Sigmoid colon (tissue), 4 donors: ENCODE measurements around the gene EFNA3.

Experiments
- POLR2A ChIP-seq, 2 donors: fragments of 450-650 bp; IDR thresholded peaks; one replicate each; pipeline ENCODE4 v1.6.1; 2016; ENCODE audit warnings: antibody characterized with exemption in 2 of 2, mild to moderate bottlenecking in 2 of 2, moderate library complexity in 2 of 2
- POLR2AphosphoS5 ChIP-seq, 4 donors: sonication (generic); formaldehyde crosslinking; IDR thresholded peaks; one replicate each; pipeline ENCODE4 v1.6.1; 2017; ENCODE audit warnings: antibody characterized with exemption in 4 of 4
- TF ChIP-seq, protein P1 (sequence below), 4 experiments: fragments of 450-650 bp in 3 of 4; fragments of 200-600 bp in 1 of 4; IDR thresholded peaks; one replicate each; pipeline ENCODE4 v1.5.1; 2016 to 2019; ENCODE audit warnings: antibody characterized with exemption in 4 of 4, mild to moderate bottlenecking in 3 of 4, moderate library complexity in 2 of 4

DNA sequence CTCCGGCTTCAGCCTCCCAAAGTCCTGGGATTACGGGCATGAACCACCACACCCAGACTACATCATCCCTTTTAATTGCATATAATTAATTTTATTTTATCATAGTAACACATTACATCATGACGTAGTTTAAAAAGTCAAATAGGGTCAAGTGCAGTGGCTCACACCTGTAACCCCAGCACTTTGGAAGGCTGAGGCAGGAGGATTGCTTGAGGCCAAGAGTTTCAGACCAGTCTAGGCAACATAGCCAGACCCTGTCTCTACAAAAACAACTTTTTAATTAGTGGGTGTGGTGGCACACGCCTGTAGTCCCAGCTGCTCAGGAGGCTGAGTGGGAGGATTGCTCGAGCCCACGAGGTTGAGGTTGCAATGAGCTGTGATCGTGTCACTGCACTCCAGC is 20.7 kb downstream of the EFNA3 start:
- TF ChIP-seq POLR2AphosphoS5 (IDR thresholded peaks at IDR 0.05) (no peak), POLR2A (IDR thresholded peaks at IDR 0.05) (no peak)
- TF ChIP-seq, protein P1, sequence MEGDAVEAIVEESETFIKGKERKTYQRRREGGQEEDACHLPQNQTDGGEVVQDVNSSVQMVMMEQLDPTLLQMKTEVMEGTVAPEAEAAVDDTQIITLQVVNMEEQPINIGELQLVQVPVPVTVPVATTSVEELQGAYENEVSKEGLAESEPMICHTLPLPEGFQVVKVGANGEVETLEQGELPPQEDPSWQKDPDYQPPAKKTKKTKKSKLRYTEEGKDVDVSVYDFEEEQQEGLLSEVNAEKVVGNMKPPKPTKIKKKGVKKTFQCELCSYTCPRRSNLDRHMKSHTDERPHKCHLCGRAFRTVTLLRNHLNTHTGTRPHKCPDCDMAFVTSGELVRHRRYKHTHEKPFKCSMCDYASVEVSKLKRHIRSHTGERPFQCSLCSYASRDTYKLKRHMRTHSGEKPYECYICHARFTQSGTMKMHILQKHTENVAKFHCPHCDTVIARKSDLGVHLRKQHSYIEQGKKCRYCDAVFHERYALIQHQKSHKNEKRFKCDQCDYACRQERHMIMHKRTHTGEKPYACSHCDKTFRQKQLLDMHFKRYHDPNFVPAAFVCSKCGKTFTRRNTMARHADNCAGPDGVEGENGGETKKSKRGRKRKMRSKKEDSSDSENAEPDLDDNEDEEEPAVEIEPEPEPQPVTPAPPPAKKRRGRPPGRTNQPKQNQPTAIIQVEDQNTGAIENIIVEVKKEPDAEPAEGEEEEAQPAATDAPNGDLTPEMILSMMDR (IDR thresholded peaks at IDR 0.05): no peak
